HEK293 (cell line): Measurements from ENCODE around the gene PHF12.
A peak's percentile ranks its signal among the peaks of the same experiment; 100 is the strongest.

Source experiments
- BCL11A ChIP-seq: fragments of 450-650 bp; formaldehyde crosslinking; IDR thresholded peaks from 2 replicates; pipeline ENCODE4 v1.5.1; 2016; ENCODE audit warnings: low read depth, missing biosample characterization, missing genetic modification characterization
- GLI2 ChIP-seq: fragments of 450-650 bp; formaldehyde crosslinking; IDR thresholded peaks from 2 replicates; pipeline ENCODE4; 2017; ENCODE audit warnings: missing biosample characterization, missing genetic modification characterization, low read depth, borderline replicate concordance
- PRDM2 ChIP-seq: fragments of 450-650 bp; formaldehyde crosslinking; IDR thresholded peaks from 2 replicates; pipeline ENCODE4 v1.5.1; 2016; ENCODE audit warnings: missing biosample characterization, missing genetic modification characterization, borderline replicate concordance
- SETDB1 ChIP-seq: IDR thresholded peaks from one replicate; pipeline ENCODE4 v1.6.1; 2017; ENCODE audit warnings: mild to moderate bottlenecking, low read length, moderate library complexity, mixed read lengths; ENCODE audit not compliant: insufficient read length
- SP7 ChIP-seq: fragments of 450-650 bp; formaldehyde crosslinking; IDR thresholded peaks from 2 replicates; pipeline ENCODE4 v1.5.1; 2016; ENCODE audit warnings: missing biosample characterization, missing genetic modification characterization
- ZBTB10 ChIP-seq: fragments of 450-650 bp; formaldehyde crosslinking; IDR thresholded peaks from 2 replicates; pipeline ENCODE4 v1.5.1; 2016; ENCODE audit warnings: missing biosample characterization, missing genetic modification characterization
- ZNF10 ChIP-seq: fragments of 450-650 bp; formaldehyde crosslinking; IDR thresholded peaks from 2 replicates; pipeline ENCODE4 v1.5.1; 2017; ENCODE audit warnings: missing biosample characterization, missing genetic modification characterization
- ZNF24 ChIP-seq: fragments of 450-650 bp; formaldehyde crosslinking; IDR thresholded peaks from 2 replicates; pipeline ENCODE4 v1.5.1; 2016; ENCODE audit warnings: missing biosample characterization, missing genetic modification characterization
- ZNF292 ChIP-seq: fragments of 450-650 bp; formaldehyde crosslinking; IDR thresholded peaks from 2 replicates; pipeline ENCODE4 v1.5.1; 2016; ENCODE audit warnings: low read depth, missing biosample characterization, missing genetic modification characterization, borderline replicate concordance
- ZNF335 ChIP-seq: fragments of 450-650 bp; formaldehyde crosslinking; conservative IDR thresholded peaks from 2 replicates; pipeline ENCODE4 v1.5.1; 2016; ENCODE audit warnings: missing biosample characterization, missing genetic modification characterization
- ZNF341 ChIP-seq: fragments of 450-650 bp; formaldehyde crosslinking; IDR thresholded peaks from 2 replicates; pipeline ENCODE4; 2016; ENCODE audit warnings: low read depth, missing biosample characterization, missing genetic modification characterization
- ZNF501 ChIP-seq: fragments of 450-650 bp; formaldehyde crosslinking; IDR thresholded peaks from 2 replicates; pipeline ENCODE4 v1.5.1; 2016; ENCODE audit warnings: missing biosample characterization, missing genetic modification characterization
- ZNF585B ChIP-seq: fragments of 450-650 bp; formaldehyde crosslinking; IDR thresholded peaks from 2 replicates; pipeline ENCODE4 v1.5.1; 2016; ENCODE audit warnings: missing biosample characterization, missing genetic modification characterization
- ZNF664 ChIP-seq: fragments of 450-650 bp; formaldehyde crosslinking; IDR thresholded peaks from 2 replicates; pipeline ENCODE4 v1.5.1; 2016; ENCODE audit warnings: missing biosample characterization, missing genetic modification characterization
- TF ChIP-seq, protein P1 (sequence below): fragments of 450-650 bp; formaldehyde crosslinking; IDR thresholded peaks from 2 replicates; pipeline ENCODE4 v1.5.1; 2017; ENCODE audit warnings: missing biosample characterization, missing genetic modification characterization
- TF ChIP-seq, protein P2 (sequence below): fragments of 450-650 bp; formaldehyde crosslinking; IDR thresholded peaks from 2 replicates; pipeline ENCODE4 v1.5.1; 2017; ENCODE audit warnings: missing biosample characterization, missing genetic modification characterization
- TF ChIP-seq, protein P3 (sequence below): fragments of 450-650 bp; formaldehyde crosslinking; IDR thresholded peaks from 2 replicates; pipeline ENCODE4 v1.5.1; 2016; ENCODE audit warnings: missing biosample characterization, missing genetic modification characterization

The PHF12 gene

DNA sequence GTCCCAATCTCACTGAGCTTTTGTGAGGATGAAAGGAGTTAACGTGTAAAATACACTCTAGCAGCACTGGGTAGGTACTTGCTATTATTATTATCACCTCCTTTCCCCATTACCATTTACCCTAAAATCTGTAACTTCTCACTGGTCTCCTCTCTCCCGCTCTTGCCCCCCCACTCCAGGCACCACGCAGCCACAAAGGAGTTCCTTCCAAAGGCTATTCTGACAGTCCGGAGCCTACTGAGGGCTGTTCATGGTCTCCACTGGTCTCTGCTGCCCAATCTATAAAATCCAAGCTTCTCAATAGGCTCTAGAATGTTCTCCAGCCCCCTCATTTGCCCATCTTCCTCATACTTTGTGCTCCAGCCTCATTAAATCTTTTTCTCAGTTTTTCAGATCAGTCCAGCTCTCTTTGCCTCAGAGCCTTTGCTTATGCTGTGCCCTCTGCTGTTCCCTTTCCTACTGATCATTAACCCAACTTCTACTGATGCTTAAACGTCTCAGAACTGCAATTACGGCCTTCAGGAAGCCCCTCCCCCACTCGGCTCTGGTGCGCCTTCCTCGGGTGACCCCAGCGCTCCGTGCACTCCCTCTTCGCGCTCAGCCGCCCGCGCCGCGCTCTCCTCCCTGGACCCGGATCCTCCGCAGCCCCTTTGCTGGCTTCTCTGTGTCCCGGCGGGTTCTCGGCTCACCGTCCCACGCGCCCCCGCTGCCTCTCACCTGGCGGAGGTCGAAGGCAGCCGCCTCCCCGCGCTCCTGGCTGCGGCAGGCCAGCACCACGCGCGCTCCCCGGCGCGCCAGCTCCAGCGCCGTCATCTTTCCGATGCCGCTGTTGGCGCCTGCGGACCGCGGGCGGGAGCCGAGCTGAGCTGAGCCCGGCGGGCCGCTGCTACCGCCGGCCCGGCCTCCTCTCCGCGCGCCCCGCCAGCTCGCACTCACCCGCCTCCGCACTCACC, 49.2 kb downstream of the PHF12 start (continued):
- TF ChIP-seq, protein P1, sequence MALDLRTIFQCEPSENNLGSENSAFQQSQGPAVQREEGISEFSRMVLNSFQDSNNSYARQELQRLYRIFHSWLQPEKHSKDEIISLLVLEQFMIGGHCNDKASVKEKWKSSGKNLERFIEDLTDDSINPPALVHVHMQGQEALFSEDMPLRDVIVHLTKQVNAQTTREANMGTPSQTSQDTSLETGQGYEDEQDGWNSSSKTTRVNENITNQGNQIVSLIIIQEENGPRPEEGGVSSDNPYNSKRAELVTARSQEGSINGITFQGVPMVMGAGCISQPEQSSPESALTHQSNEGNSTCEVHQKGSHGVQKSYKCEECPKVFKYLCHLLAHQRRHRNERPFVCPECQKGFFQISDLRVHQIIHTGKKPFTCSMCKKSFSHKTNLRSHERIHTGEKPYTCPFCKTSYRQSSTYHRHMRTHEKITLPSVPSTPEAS (tag by site-specific recombination) = peak; percentile 24; the same call in 1 of the 2 replicates
- TF ChIP-seq ZBTB10 (tag by site-specific recombination) (0 out of 2 replicates have a peak, but pooled peaks have one; percentile 26), ZNF335 (tag by site-specific recombination) (peak; percentile 66), GLI2 (tag by site-specific recombination) (no peak), BCL11A (tag by site-specific recombination) (peak; percentile 68), ZNF664 (tag by site-specific recombination) (peak; percentile 100), ZNF501 (tag by site-specific recombination) (peak; percentile 47; the same call in 1 of the 2 replicates), SP7 (tag by site-specific recombination) (peak; percentile 79), PRDM2 (no peak), ZNF585B (tag by site-specific recombination) (no peak), SETDB1 (peak; percentile 42), ZNF341 (peak; percentile 82), ZNF292 (tag by site-specific recombination) (no peak), ZNF10 (tag by site-specific recombination) (peak; percentile 79), ZNF24 (tag by site-specific recombination) (peak; percentile 57; the same call in 1 of the 2 replicates)
- TF ChIP-seq, protein P2, sequence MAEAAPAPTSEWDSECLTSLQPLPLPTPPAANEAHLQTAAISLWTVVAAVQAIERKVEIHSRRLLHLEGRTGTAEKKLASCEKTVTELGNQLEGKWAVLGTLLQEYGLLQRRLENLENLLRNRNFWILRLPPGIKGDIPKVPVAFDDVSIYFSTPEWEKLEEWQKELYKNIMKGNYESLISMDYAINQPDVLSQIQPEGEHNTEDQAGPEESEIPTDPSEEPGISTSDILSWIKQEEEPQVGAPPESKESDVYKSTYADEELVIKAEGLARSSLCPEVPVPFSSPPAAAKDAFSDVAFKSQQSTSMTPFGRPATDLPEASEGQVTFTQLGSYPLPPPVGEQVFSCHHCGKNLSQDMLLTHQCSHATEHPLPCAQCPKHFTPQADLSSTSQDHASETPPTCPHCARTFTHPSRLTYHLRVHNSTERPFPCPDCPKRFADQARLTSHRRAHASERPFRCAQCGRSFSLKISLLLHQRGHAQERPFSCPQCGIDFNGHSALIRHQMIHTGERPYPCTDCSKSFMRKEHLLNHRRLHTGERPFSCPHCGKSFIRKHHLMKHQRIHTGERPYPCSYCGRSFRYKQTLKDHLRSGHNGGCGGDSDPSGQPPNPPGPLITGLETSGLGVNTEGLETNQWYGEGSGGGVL (tag by site-specific recombination) = peak; percentile 42; the same call in 1 of the 2 replicates
- TF ChIP-seq, protein P3, sequence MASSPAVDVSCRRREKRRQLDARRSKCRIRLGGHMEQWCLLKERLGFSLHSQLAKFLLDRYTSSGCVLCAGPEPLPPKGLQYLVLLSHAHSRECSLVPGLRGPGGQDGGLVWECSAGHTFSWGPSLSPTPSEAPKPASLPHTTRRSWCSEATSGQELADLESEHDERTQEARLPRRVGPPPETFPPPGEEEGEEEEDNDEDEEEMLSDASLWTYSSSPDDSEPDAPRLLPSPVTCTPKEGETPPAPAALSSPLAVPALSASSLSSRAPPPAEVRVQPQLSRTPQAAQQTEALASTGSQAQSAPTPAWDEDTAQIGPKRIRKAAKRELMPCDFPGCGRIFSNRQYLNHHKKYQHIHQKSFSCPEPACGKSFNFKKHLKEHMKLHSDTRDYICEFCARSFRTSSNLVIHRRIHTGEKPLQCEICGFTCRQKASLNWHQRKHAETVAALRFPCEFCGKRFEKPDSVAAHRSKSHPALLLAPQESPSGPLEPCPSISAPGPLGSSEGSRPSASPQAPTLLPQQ (tag by site-specific recombination) = 0 out of 2 replicates have a peak, but pooled peaks have one; percentile 19
